GM19328 (cell line): ENCODE results near the gene FAF1.
"Not testable (repeated sequence)": the region's sequence is repeated elsewhere in the genome, so short reads cannot be mapped to it uniquely, and the experiment has no call there.

Source experiments
- ATAC-seq: cut with Tn5 transposase; IDR thresholded peaks from one replicate; pipeline ENCODE4 v1.9.1; 2021; ENCODE audit warnings: mild to moderate bottlenecking, moderate library complexity; ENCODE audit not compliant: unreplicated experiment

FAF1 gene

GRCh38 chr1:50599546-50599945 is 360.5 kb downstream of the FAF1 start:
- no peak for ATAC-seq

- ATAC-seq: no peak
These were observed 364.2 kb downstream of the FAF1 start for GRCh38 chr1:50595874-50596273.

- ATAC-seq: no peak
These were observed 366.6 kb downstream of the FAF1 start for GRCh38 chr1:50593515-50593914.

- ATAC-seq: no peak
These were observed 368.5 kb downstream of the FAF1 start for GRCh38 chr1:50591598-50591997.

- ATAC-seq: no peak
These were observed 377.7 kb downstream of the FAF1 start for GRCh38 chr1:50582346-50582745.

GRCh38 chr1:50570066-50570468 is 390.0 kb downstream of the FAF1 start:
- ATAC-seq: no peak

GRCh38 chr1:50568782-50569181 is 391.3 kb downstream of the FAF1 start:
- ATAC-seq: no peak

- ATAC-seq: no peak
These were observed 393.7 kb downstream of the FAF1 start for GRCh38 chr1:50566405-50566804.

GRCh38 chr1:50564417-50564816 is 395.6 kb downstream of the FAF1 start:
- no peak for ATAC-seq

- no peak for ATAC-seq
These were observed 398.0 kb downstream of the FAF1 start for GRCh38 chr1:50562106-50562505.

GRCh38 chr1:50559421-50559820 is 400.6 kb downstream of the FAF1 start:
- no peak for ATAC-seq

- no peak for ATAC-seq
These were observed 406.1 kb downstream of the FAF1 start for GRCh38 chr1:50553921-50554320.

- no peak for ATAC-seq
These were observed 411.8 kb downstream of the FAF1 start for GRCh38 chr1:50548243-50548642.

GRCh38 chr1:50542362-50542761 is 417.7 kb downstream of the FAF1 start:
- ATAC-seq: no peak

- no peak for ATAC-seq
These were observed 421.6 kb downstream of the FAF1 start for GRCh38 chr1:50538476-50538875.

GRCh38 chr1:50531601-50532000 is 428.5 kb downstream of the FAF1 start:
- ATAC-seq: no peak

GRCh38 chr1:50531027-50531426 is 429.0 kb downstream of the FAF1 start:
- no peak for ATAC-seq

- ATAC-seq: no peak
These were observed 430.6 kb downstream of the FAF1 start for GRCh38 chr1:50529510-50529909.

- not testable (repeated sequence) for ATAC-seq
These were observed 432.1 kb downstream of the FAF1 start for GRCh38 chr1:50527987-50528320.

GRCh38 chr1:50527249-50527986 is 432.6 kb downstream of the FAF1 start:
- ATAC-seq: no peak

GRCh38 chr1:50526431-50526830 is 433.6 kb downstream of the FAF1 start:
- ATAC-seq: no peak

GRCh38 chr1:50523548-50523947 is 436.5 kb downstream of the FAF1 start:
- ATAC-seq: no peak

GRCh38 chr1:50522691-50523342 is 437.2 kb downstream of the FAF1 start:
- no peak for ATAC-seq
